Measurements from ENCODE around the gene MCC. TPM values are rescaled to one million over a fixed set of nuclear protein-coding genes. Genes with fewer than 3 reads are reported as not detected.
A peak's percentile ranks its signal among the peaks of the same experiment; 100 is the strongest.
"Not testable (repeated sequence)": the region's sequence is repeated elsewhere in the genome, so short reads cannot be mapped to it uniquely, and the experiment has no call there.

Gene MCC
- total RNA-seq, 2 donors from 2014 or later = 164 to 187 TPM

- Mint-ChIP-seq H3K27me3 (ENCODE audit: insufficient read depth) (no peaks in the 10 kb centered on the region), H3K27ac (peak overlapping the region; percentile 78)
- no peak for TF ChIP-seq CTCF (conservative IDR thresholded peaks at IDR 0.05)
Measured at GRCh38 chr5:113082547-113082905, 405.7 kb downstream of the MCC start.

GRCh38 chr5:113081881-113082546 is 406.2 kb downstream of the MCC start:
- H3K9ac ChIP-seq (ENCODE audit: extremely low read depth, low read length, poor library complexity, severe bottlenecking) = no peak overlapping the region
- no peaks in the 10 kb centered on the region for H3K4me1 ChIP-seq (ENCODE audit: control insufficient read depth, insufficient read depth, low read length)
- peak overlapping the region; percentile 78 for H3K27ac Mint-ChIP-seq
- H3K27me3 Mint-ChIP-seq (ENCODE audit: insufficient read depth) = no peaks in the 10 kb centered on the region
- H3K27ac ChIP-seq (ENCODE audit: low read depth, low read length) = no peak overlapping the region
- TF ChIP-seq CTCF (conservative IDR thresholded peaks at IDR 0.05) = no peak
- peaks cover 5% of the 10 kb centered on the region for H3K9me3 ChIP-seq (ENCODE audit: control insufficient read depth, low read length)
- peaks cover 66% of the 10 kb centered on the region for H3K36me3 ChIP-seq (ENCODE audit: control insufficient read depth, insufficient read depth, low read length)
- no peaks in the 10 kb centered on the region for H3K27me3 ChIP-seq (ENCODE audit: control insufficient read depth, insufficient read depth, low read length, poor library complexity, severe bottlenecking)
- H3K36me3 Mint-ChIP-seq (ENCODE audit: low read depth) = peaks cover 97% of the 10 kb centered on the region
- peaks cover 16% of the 10 kb centered on the region for H3K4me1 Mint-ChIP-seq
- peaks cover 5% of the 10 kb centered on the region for H3K9me3 Mint-ChIP-seq
- 94 to 96% methylated on average over 5 of the region's 5 CpGs for WGBS, 2 experiments (ENCODE audit: insufficient coverage in 1 of 2, insufficient read length in 1 of 2)
- no peak overlapping the region for H3K4me3 ChIP-seq (ENCODE audit: low read length)
- no peak overlapping the region for H3K4me3 Mint-ChIP-seq
- DNase-seq = no peak

More at GRCh38 chr5:113082547-113082905, 405.7 kb downstream of the MCC start:
- peaks cover 5% of the 10 kb centered on the region for H3K9me3 ChIP-seq (ENCODE audit: control insufficient read depth, low read length)
- H3K4me1 ChIP-seq (ENCODE audit: control insufficient read depth, insufficient read depth, low read length) = no peaks in the 10 kb centered on the region
- H3K27me3 ChIP-seq (ENCODE audit: control insufficient read depth, insufficient read depth, low read length, poor library complexity, severe bottlenecking) = no peaks in the 10 kb centered on the region
- WGBS, 2 experiments (ENCODE audit: insufficient coverage in 1 of 2, insufficient read length in 1 of 2) = 95 to 97% methylated on average over 4 to 7 of the region's 7 CpGs
- DNase-seq = no peak
- H3K9ac ChIP-seq (ENCODE audit: extremely low read depth, low read length, poor library complexity, severe bottlenecking) = no peak overlapping the region
- H3K27ac ChIP-seq (ENCODE audit: low read depth, low read length) = no peak overlapping the region
- no peak overlapping the region for H3K4me3 ChIP-seq (ENCODE audit: low read length)
- peaks cover 16% of the 10 kb centered on the region for H3K4me1 Mint-ChIP-seq
- peaks cover 2% of the 10 kb centered on the region for H3K9me3 Mint-ChIP-seq
- no peak overlapping the region for H3K4me3 Mint-ChIP-seq
- H3K36me3 ChIP-seq (ENCODE audit: control insufficient read depth, insufficient read depth, low read length) = peaks cover 71% of the 10 kb centered on the region
- peaks cover 96% of the 10 kb centered on the region for H3K36me3 Mint-ChIP-seq (ENCODE audit: low read depth)

- Mint-ChIP-seq H3K9me3 (peaks cover 5% of the 10 kb centered on the region), H3K4me3 (no peak overlapping the region), H3K27ac (peak overlapping the region; percentile 75), H3K36me3 (ENCODE audit: low read depth) (peaks cover 97% of the 10 kb centered on the region), H3K4me1 (peaks cover 16% of the 10 kb centered on the region), H3K27me3 (ENCODE audit: insufficient read depth) (no peaks in the 10 kb centered on the region)
- 57 to 76% methylated on average over 3 to 4 of the region's 4 CpGs for whole genome bisulfite sequencing, 2 experiments (ENCODE audit: insufficient coverage in 1 of 2, insufficient read length in 1 of 2)
- peaks cover 5% of the 10 kb centered on the region for H3K9me3 ChIP-seq (ENCODE audit: control insufficient read depth, low read length)
- peak; percentile 60 for DNase-seq
- peak overlapping the region; percentile 71 for H3K27ac ChIP-seq (ENCODE audit: low read depth, low read length)
- TF ChIP-seq CTCF (conservative IDR thresholded peaks at IDR 0.05) = no peak
- H3K4me1 ChIP-seq (ENCODE audit: control insufficient read depth, insufficient read depth, low read length) = no peaks in the 10 kb centered on the region
- no peaks in the 10 kb centered on the region for H3K27me3 ChIP-seq (ENCODE audit: control insufficient read depth, insufficient read depth, low read length, poor library complexity, severe bottlenecking)
- no peak overlapping the region for H3K4me3 ChIP-seq (ENCODE audit: low read length)
- no peak overlapping the region for H3K9ac ChIP-seq (ENCODE audit: extremely low read depth, low read length, poor library complexity, severe bottlenecking)
- peaks cover 61% of the 10 kb centered on the region for H3K36me3 ChIP-seq (ENCODE audit: control insufficient read depth, insufficient read depth, low read length)
Measured at GRCh38 chr5:113081091-113081839, 407.0 kb downstream of the MCC start.

- DNase-seq; H3K27ac ChIP-seq (ENCODE audit: low read depth, low read length); H3K4me1 ChIP-seq (ENCODE audit: control insufficient read depth, insufficient read depth, low read length): not testable (repeated sequence)
Measured at GRCh38 chr5:113076649-113077048, 411.6 kb downstream of the MCC start.

More at GRCh38 chr5:113076649-113077048, 411.6 kb downstream of the MCC start:
- peaks cover 97% of the 10 kb centered on the region for H3K36me3 Mint-ChIP-seq (ENCODE audit: low read depth)
- H3K27ac Mint-ChIP-seq = peak overlapping the region; percentile 52
- H3K9ac ChIP-seq (ENCODE audit: extremely low read depth, low read length, poor library complexity, severe bottlenecking); H3K27me3 ChIP-seq (ENCODE audit: control insufficient read depth, insufficient read depth, low read length, poor library complexity, severe bottlenecking); H3K4me3 Mint-ChIP-seq; H3K9me3 Mint-ChIP-seq; H3K27me3 Mint-ChIP-seq (ENCODE audit: insufficient read depth); H3K9me3 ChIP-seq (ENCODE audit: control insufficient read depth, low read length); H3K4me3 ChIP-seq (ENCODE audit: low read length): not testable (repeated sequence)
- 97% methylated on average over 2 of the region's 2 CpGs; no CpG with 5 or more reads in 1 of the 2 experiments for whole genome bisulfite sequencing, 2 experiments (ENCODE audit: insufficient coverage in 1 of 2, insufficient read length in 1 of 2)
- H3K36me3 ChIP-seq (ENCODE audit: control insufficient read depth, insufficient read depth, low read length) = peaks cover 54% of the 10 kb centered on the region
- peaks cover 15% of the 10 kb centered on the region for H3K4me1 Mint-ChIP-seq
